GM12873 (cell line): ENCODE measurements around the gene NT5DC3.

ENCODE experiments used
- CTCF ChIP-seq: IDR thresholded peaks from 2 replicates; pipeline ENCODE4 v1.5.1; 2012; ENCODE audit warnings: low read depth, mild to moderate bottlenecking, moderate library complexity, low read length, control low read depth; ENCODE audit not compliant: insufficient read depth; ENCODE audit errors: missing control alignments

The NT5DC3 gene

GRCh38 chr12:103773109-103773910 is 67.7 kb downstream of the NT5DC3 start:
- no peak for TF ChIP-seq CTCF

- no peak for TF ChIP-seq CTCF
These were observed 68.5 kb downstream of the NT5DC3 start for GRCh38 chr12:103772367-103773108.

- TF ChIP-seq CTCF = peak; percentile 32
These were observed 69.6 kb downstream of the NT5DC3 start for GRCh38 chr12:103771466-103771865.

GRCh38 chr12:103769240-103769945 is 71.6 kb downstream of the NT5DC3 start:
- no peak for TF ChIP-seq CTCF

- TF ChIP-seq CTCF = no peak
These were observed 72.4 kb downstream of the NT5DC3 start for GRCh38 chr12:103768467-103769123.

- TF ChIP-seq CTCF = no peak
These were observed 75.0 kb downstream of the NT5DC3 start for GRCh38 chr12:103766028-103766427.
